A549 (cell line): Measurements from ENCODE around the gene CAVIN1.

Experiments used
- CEBPB ChIP-seq, 2 experiments: fragments of >200 bp in 1 of 2; sonication (Bioruptor Twin) in 1 of 2; formaldehyde crosslinking in 1 of 2; IDR thresholded peaks; 2 replicates each; pipeline ENCODE4 v1.6.1; 2012 to 2016
- EP300 ChIP-seq, 2 experiments: fragments of >200 bp; sonication (Bioruptor Twin); formaldehyde crosslinking; IDR thresholded peaks; 2 replicates in 1 of 2; 3 replicates in 1 of 2; pipeline ENCODE4 v1.6.1; 2016 to 2017
- HDAC2 ChIP-seq: fragments of 200-600 bp; sonication (generic); IDR thresholded peaks from 2 replicates; pipeline ENCODE4 v1.6.1; 2016
- POLR2A ChIP-seq: IDR thresholded peaks from 2 replicates; pipeline ENCODE4 v1.6.1; 2012; ENCODE audit warnings: mild to moderate bottlenecking, low read length
- POLR2AphosphoS2 ChIP-seq: conservative IDR thresholded peaks from 2 replicates; pipeline ENCODE4 v1.6.1; 2012; ENCODE audit warnings: low read length, improper control_type of control experiment, inconsistent platforms
- ZSCAN20 ChIP-seq: fragments of 250-450 bp; sonication (Bioruptor Pico); IDR thresholded peaks from 2 replicates; pipeline ENCODE4 v1.8.0; 2022; ENCODE audit warnings: mild to moderate bottlenecking, moderate library complexity
- TF ChIP-seq, protein P1 (sequence below): fragments of >200 bp; sonication (Bioruptor Twin); formaldehyde crosslinking; IDR thresholded peaks from 3 replicates; pipeline ENCODE4 v1.5.1; 2016
- TF ChIP-seq, protein P2 (sequence below): fragments of 450-650 bp; IDR thresholded peaks from 2 replicates; pipeline ENCODE4 v1.6.1; 2014; ENCODE audit warnings: antibody characterized with exemption
- TF ChIP-seq, protein P3 (sequence below): fragments of 250-450 bp; sonication (Bioruptor Pico); IDR thresholded peaks from 2 replicates; pipeline ENCODE4 v1.5.0; 2021; ENCODE audit warnings: mild to moderate bottlenecking, moderate library complexity, borderline replicate concordance

DNA sequence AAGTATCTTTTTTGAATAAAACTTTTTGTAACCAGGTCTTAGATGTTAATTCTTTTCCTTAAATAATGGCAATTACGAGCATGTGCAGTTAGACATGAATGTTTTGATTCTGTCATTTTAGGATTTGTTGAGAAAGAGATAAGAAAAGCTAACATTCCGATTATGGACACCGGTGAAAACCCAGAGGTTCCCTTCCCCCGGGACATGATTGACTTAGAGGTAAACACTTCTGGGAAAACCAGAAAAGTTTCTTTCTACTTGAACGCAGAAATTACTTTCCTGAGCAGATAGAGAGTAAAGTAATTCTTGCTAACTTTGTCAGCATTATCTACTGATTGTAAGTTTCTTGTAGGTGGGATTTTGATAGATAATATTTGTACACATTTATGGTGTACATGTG is 44.8 kb upstream of the CAVIN1 start:
- TF ChIP-seq, protein P1, sequence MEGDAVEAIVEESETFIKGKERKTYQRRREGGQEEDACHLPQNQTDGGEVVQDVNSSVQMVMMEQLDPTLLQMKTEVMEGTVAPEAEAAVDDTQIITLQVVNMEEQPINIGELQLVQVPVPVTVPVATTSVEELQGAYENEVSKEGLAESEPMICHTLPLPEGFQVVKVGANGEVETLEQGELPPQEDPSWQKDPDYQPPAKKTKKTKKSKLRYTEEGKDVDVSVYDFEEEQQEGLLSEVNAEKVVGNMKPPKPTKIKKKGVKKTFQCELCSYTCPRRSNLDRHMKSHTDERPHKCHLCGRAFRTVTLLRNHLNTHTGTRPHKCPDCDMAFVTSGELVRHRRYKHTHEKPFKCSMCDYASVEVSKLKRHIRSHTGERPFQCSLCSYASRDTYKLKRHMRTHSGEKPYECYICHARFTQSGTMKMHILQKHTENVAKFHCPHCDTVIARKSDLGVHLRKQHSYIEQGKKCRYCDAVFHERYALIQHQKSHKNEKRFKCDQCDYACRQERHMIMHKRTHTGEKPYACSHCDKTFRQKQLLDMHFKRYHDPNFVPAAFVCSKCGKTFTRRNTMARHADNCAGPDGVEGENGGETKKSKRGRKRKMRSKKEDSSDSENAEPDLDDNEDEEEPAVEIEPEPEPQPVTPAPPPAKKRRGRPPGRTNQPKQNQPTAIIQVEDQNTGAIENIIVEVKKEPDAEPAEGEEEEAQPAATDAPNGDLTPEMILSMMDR: no peak
- no peak for TF ChIP-seq POLR2A
- TF ChIP-seq EP300 (IDR thresholded peaks at IDR 0.05): no peak
- TF ChIP-seq, protein P2, sequence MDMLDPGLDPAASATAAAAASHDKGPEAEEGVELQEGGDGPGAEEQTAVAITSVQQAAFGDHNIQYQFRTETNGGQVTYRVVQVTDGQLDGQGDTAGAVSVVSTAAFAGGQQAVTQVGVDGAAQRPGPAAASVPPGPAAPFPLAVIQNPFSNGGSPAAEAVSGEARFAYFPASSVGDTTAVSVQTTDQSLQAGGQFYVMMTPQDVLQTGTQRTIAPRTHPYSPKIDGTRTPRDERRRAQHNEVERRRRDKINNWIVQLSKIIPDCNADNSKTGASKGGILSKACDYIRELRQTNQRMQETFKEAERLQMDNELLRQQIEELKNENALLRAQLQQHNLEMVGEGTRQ: no peak
- no peak for TF ChIP-seq HDAC2
- TF ChIP-seq, protein P3, sequence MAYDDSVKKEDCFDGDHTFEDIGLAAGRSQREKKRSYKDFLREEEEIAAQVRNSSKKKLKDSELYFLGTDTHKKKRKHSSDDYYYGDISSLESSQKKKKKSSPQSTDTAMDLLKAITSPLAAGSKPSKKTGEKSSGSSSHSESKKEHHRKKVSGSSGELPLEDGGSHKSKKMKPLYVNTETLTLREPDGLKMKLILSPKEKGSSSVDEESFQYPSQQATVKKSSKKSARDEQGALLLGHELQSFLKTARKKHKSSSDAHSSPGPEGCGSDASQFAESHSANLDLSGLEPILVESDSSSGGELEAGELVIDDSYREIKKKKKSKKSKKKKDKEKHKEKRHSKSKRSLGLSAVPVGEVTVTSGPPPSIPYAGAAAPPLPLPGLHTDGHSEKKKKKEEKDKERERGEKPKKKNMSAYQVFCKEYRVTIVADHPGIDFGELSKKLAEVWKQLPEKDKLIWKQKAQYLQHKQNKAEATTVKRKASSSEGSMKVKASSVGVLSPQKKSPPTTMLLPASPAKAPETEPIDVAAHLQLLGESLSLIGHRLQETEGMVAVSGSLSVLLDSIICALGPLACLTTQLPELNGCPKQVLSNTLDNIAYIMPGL (CRISPR knock-in tag): no peak
- TF ChIP-seq ZSCAN20 (CRISPR knock-in tag): no peak
- TF ChIP-seq CEBPB (IDR thresholded peaks at IDR 0.05): no peak
- no peak for TF ChIP-seq POLR2AphosphoS2
